Adrenal gland (tissue), 5 donors: Measurements from ENCODE around the gene CXADR.

Experiments
- CTCF ChIP-seq, 6 experiments: fragments of 450-650 bp in 4 of 6; fragments of 200-600 bp in 2 of 6; sonication (generic) in 1 of 6; IDR thresholded peaks; 1 replicate in 5 of 6; 2 replicates in 1 of 6; pipeline versions ENCODE4 v1.5.1 to v1.8.0; 2016 to 2021; ENCODE audit warnings: antibody characterized with exemption in 6 of 6, mild to moderate bottlenecking in 2 of 6, moderate library complexity in 1 of 6
- POLR2A ChIP-seq, 2 donors: fragments of 450-650 bp; IDR thresholded peaks; one replicate each; pipeline ENCODE4 v1.6.1; 2017; ENCODE audit warnings: antibody characterized with exemption in 2 of 2, mild to moderate bottlenecking in 2 of 2, moderate library complexity in 1 of 2
- donor health status: DM: no; HTN: no; CAD: no.

DNA sequence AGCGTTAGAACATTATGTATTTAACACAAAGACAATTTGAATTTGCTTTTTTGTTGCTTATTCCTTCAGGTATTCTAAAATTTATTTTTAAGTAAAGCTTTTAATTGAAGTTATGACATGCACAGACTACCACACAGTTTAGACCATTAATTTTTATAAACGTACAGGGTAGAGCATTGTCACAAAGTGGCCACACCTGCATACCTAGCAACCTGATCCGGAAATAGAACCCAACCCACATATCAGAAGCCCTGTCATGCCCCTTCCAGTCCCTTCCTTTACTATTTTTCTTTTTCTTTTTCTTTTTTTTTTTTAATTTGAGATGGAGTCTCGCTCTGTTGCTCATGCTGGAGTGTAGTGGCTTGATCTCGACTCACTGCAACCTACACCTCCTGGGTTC, 16.8 kb downstream of the CXADR start:
- TF ChIP-seq POLR2A (IDR thresholded peaks at IDR 0.05), result no peak
- TF ChIP-seq CTCF (IDR thresholded peaks at IDR 0.05), result no peak
